GM19239 (cell line): Measurements from ENCODE around the gene PRRC2B.
"Not testable (repeated sequence)": the region's sequence is repeated elsewhere in the genome, so short reads cannot be mapped to it uniquely, and the experiment has no call there.

Experiments
- DNase-seq: peaks from one replicate; pipeline ENCODE4 v3.0.0; 2011; ENCODE audit warnings: low spot score; ENCODE audit not compliant: insufficient read length
- FAIRE-seq: peaks from 2 replicates; lab custom pipeline; 2011; peaks lifted over from hg19 to GRCh38; lab: Jason Lieb, UNC

The PRRC2B gene

DNA sequence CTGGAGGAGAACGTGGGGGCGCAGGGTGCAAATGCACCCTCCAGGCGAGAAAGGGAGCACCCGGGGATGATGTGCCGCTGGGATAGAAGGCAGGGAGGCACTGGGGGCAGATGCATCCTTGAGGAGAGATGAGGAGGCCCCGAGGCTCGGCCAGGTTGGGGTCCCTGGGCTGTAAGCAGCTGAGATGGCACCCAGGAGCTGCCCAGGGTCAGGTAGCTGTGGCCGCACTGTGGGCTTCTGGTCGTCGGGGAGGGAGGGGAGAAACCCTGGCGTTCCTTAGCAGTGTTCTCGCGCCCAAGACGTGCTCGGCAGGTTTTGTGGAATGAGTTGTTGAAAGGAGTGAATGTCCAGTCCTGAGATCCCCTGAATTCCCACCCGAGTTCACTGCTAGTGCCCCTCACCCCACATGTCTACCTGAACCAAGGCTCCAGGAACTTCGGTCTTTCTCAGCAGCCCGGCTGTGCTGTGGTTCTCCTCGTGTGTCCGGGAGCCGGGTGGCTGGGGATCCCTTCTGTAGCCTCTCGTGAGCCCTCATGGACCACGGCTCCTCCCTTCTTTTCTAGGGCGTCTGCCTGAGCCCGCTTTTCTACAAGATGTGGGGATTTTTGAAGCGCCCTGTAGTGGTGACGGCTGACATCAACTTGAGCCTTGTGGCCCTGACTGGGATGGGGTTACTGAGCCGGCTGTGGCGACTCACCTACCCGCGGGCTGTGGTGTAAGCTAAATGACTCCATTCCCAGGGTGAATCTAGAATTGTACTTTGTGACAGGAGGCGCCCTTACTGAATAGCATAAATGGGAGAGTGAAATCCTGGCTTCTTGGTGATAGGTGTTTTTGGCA is 110.0 kb downstream of the PRRC2B start:
- DNase-seq (no peak), FAIRE-seq (no peak)

DNA sequence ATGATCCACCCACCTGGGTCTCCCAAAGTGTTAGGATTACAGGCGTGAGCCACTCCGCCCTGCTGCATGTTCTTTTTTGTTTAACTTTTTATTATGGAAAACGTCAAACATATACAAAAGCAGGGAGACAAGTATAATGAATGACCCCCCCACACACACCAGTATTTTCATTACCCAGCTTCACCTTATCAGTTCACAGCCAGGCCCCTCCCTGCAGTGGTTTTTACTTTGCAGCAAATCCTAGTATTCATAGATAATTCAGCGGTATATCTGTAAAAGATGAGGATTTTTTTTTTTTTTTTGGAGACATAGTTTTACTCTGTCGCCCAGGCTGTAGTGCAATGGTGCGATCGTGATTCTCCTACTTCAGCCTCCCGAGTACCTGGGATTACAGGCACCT is 111.1 kb downstream of the PRRC2B start:
- no peak for DNase-seq
- FAIRE-seq = no peak

DNA sequence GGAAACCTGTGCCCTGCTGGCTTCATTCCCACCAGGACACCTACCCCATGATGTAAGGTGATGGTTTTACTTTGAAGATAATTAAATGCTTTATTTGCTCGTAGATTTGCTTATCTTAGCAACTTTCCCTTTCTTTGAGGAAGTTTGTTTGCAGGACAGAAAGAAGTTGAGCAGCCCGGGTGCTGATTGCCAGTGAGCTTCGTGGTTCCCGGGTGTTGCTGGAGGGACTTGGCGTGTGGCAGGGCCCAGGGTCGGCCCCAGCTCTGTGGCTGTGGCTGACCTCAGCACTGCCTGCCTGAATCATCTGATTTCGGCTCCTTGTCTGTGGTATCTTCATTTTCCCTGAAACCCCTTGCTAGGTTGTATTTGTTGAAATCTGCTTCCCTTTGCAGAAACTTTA is 117.5 kb downstream of the PRRC2B start:
- FAIRE-seq = no peak
- DNase-seq = no peak

DNA sequence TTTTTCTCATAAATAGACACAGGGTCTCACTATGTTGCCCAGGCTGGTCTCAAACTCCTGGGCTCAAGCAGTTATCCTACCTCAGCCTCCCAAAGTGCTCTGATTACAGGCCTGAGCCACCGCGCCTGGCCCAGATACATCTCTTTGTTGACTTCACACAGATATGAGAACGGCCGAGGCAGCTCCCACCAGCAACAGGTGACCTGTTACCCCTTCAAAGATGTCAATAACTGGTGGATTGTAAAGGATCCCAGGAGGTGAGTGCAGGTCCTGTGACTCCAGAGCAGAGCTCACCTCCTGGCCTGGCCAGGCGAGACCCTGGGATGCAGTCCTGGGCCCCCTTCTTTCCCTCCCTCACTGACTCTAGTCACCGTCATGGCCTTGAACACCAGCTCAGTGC is 118.0 kb downstream of the PRRC2B start:
- no peak for DNase-seq
- no peak for FAIRE-seq

DNA sequence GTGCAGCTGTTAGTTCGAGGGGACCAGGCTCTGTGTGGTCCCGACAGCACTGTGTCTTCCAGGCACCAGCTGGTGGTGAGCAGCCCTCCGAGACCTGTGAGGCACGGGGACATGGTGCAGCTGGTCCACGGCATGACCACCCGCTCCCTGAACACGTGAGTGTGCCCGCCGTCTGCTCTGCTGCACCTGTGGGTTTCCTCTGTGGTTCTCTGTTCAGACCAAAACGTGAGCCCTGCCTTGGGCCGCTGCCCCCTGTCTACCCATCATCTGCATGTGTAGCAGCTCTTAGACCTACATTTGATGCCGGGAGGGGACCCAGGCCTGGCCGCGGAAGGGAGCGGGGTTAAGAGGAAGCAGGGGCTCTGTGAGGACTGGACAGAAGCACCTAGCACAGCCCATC is 119.3 kb downstream of the PRRC2B start:
- FAIRE-seq (no peak), DNase-seq (no peak)

DNA sequence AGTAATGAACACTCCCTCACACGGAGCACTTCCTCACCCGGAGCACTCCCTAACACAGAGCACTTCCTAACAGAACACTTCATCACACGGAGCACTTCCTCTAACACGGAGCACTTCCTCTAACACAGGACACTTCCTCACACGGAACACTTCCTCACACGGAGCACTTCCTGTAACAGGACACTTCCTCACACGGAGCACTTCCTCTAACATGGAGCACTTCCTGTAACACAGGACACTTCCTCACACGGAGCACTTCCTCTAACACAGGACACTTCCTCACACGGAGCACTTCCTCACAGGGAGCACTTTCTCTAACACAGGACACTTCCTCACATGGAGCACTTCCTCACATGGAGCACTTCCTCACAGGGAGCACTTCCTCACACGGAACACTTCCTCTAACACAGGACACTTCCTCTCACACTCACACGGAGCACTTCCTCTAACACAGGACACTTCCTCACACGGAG is 121.7 kb downstream of the PRRC2B start:
- not testable (repeated sequence) for DNase-seq, FAIRE-seq

DNA sequence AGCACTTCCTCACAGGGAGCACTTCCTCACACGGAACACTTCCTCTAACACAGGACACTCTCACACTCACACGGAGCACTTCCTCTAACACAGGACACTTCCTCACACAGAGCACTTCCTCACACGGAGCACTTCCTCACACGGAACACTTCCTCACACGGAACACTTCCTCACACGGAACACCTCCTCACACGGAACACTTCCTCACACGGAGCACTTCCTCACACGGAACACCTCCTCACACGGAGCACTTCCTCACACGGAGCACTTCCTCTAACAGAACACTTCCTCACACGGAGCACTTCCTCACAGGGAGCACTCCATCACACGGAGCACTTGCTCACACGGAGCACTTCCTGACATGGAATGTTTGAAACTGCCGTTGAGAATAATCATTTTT is 122.2 kb downstream of the PRRC2B start:
- FAIRE-seq (no peak), DNase-seq (no peak)

DNA sequence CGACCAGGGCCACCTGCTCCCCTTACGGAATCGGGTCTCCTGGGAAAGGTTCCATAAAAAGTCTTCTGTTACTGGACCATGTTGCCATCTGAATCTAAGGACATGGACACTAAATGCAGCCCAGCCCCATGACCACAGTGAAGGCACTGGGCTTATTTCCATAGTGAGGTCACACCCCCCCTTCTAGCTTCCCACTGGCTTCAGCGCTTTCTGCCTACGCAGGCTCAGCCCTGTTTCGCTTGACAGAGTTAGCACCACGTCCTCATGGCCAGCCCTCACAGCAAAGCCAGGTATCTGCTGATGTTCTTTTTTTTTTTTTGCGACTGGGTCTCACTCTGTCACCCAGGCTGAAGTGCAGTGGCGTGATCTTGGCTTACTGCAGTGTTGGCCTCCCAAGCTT is 123.0 kb downstream of the PRRC2B start:
- DNase-seq = no peak

DNA sequence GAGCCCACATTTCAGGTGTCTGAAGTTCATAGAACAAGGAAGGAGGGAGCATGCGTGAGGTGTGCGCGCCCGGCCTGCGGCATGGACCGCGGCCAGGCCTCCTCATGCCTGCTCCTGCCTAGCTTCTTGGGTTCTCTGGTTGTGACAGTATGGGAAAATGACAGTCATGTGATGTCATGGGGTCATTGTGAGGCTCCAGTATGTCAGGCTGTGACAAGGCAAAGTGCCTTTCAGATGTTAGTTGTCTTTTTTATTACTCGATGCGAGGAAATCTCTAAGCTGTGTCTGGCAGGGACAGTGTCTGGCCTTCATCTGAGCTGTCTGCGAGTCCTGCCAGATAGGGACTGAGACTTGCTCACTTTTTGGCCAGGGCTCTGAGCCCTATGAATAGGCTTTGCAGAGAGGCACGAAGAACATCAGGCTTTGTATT is 123.9 kb downstream of the PRRC2B start:
- FAIRE-seq (no peak), DNase-seq (no peak)

More for the DNA sequence above, 123.0 kb downstream of the PRRC2B start:
- no peak for FAIRE-seq

DNA sequence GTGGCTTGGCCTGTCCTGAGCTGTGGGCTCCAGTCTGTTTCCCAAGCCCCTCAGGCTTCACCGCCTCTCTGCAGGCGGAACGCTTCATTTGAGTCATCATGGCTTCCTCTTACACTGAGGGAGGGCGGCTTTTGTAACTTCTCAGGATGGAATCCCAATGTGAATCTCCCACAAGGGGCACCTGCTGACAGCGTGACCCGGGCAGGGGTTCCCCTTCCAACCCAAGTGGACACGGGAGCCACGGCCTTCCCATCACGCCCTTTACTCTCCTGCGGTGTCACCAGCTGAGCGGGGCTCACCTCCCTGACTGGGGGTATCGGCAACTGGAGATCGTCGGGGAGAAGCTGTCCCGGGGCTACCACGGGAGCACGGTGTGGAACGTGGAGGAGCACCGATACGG is 124.7 kb downstream of the PRRC2B start:
- DNase-seq (no peak), FAIRE-seq (no peak)

DNA sequence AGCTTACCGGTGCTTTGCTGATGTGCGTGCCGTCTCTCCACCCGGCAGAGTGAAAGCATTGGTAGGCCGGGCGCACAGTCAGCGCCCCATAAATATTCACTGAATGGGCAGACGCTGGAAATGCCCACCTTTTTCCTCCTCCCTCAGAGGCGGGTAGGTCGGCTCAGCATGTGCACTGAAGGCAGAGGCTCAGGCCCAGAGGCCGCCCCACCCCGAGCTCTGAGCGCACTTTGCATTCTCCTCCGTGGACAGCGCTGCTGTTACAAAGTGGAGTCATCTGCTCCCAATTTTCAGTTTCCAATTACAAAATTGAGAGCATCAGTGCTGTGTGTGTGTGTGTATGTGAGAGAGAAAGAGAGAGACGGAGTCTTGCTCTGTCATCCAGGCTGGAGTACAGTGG is 126.6 kb downstream of the PRRC2B start:
- DNase-seq (no peak), FAIRE-seq (no peak)

DNA sequence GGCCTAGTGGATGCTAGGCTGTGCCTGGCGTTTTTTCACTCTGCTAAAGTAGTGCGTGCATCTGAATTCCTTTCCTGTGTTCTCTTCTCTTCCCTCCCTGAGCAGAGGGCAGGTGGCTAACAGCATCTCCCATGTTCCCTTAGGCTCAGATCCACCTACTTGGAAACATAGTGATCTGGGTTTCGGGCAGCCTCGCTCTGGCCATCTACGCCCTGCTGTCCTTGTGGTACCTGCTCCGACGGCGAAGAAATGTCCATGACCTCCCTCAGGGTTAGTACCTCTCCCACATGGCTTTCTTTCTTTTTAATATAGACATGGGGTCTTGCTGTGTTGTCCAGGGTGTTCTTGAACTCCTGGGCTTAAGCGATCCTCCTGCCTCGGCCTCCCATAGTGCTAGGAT is 127.3 kb downstream of the PRRC2B start:
- FAIRE-seq (no peak), DNase-seq (no peak)

DNA sequence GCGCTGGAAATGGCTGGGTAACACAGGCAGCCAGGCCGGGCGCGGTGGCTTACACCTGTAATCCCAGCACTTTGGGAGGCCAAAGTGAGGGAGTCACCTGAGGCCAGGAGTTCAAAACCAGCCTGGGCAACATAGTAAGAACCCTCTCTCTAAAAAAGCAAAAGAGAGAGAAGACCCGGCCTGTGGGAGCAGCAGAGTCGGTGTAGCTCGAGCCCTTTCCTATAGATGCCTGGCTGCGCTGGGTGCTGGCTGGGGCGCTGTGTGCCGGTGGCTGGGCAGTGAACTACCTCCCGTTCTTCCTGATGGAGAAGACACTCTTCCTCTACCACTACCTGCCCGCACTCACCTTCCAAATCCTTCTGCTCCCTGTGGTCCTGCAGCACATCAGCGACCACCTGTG is 127.9 kb downstream of the PRRC2B start:
- DNase-seq (no peak), FAIRE-seq (no peak)

DNA sequence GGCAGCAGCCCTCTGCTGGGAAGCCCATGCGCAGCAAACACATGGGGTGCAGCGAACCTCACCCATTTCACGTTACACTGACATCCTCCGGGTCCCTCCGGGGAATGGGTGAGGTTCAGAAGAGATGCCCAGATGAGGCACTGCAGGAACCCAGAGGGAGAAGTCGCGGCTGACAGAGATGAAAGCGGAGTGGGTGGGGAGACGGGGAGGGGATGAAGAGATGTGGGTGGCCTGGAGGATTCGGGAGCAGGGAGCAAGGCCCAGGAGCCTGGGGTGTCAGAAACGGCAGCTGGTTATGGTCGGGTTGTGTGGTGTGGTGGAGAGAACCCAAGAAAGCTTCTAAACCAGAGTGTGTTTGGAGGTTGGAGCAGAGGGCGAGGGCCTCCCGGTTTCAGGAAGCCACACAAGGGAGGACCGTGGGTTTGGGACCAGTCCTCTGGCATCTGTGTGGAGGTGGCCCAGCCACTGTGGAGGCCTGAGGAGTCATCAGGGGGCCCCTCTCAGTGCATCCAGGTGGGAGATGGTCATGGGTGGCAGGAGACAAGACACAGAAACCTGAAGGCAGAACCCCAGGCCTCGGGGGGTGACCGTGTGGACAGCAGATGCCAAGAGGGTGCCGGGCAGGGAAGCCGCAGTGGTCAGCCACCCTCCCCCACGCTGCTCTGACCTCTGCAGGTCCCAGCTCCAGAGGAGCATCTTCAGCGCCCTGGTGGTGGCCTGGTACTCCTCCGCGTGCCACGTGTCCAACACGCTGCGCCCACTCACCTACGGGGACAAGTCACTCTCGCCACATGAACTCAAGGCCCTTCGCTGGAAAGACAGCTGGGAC is 128.6 kb downstream of the PRRC2B start:
- FAIRE-seq = no peak
- no peak for DNase-seq

DNA sequence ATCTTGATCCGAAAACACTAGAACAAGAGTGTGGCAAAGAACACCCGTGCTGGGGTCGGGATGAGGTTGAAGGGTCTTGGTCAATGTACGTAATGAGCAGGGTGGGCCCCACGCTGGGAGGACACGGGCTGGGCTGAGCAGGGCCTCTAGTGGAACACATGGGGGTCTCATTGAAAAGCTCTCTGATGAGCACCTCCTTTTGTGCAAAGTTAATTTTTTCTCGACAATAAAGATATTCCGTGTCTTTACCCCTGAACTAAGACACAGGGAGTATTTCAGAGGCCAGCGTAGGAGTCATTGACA is 129.2 kb downstream of the PRRC2B start:
- DNase-seq (no peak), FAIRE-seq (no peak)

DNA sequence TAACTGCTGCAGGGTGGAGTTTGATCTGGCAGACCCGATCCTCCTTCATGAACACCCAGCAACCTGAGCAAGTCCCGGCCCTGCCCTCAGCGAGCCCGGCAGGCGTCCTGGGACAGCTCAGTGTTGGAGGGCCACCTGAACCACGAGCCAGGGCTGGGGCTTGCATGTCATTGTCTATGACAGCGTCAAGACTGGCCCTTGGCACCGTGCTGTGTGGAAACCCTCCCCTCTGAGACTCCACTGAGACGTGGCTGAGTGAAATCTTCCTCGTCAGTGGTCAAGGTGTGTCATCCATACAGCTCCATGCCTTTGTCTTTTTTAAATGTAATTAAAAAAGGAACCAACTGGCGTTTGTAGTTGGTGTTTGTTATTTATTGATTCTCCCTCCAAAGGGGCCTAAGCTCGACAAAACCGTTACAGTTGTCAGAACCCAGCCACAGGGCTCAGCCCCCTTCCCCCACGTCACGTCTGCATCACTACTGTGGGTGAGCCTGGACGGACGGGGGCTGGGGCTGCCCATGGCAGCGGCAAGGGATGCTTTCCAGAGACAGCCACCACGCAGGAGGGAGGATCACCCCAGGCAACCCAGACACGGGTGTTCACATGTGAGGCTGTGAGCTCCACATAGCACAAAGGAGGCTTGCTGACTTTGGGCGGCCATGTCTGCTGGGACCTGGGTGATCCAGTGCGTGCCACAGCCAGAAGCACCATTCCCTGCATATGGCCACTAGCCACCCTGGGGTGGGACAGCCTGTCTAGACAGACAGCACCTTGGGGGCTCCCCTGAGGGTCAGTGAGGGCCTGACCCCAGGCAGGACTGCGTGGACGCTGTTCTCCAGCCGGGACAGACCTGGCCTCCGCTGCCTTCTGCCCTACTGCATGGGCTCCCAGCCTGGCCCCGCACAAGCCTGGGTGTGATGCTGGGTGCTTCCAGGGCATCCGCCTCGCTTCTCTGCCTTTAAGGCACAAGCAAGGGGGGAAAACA is 129.9 kb downstream of the PRRC2B start:
- no peak for DNase-seq
- no peak for FAIRE-seq

DNA sequence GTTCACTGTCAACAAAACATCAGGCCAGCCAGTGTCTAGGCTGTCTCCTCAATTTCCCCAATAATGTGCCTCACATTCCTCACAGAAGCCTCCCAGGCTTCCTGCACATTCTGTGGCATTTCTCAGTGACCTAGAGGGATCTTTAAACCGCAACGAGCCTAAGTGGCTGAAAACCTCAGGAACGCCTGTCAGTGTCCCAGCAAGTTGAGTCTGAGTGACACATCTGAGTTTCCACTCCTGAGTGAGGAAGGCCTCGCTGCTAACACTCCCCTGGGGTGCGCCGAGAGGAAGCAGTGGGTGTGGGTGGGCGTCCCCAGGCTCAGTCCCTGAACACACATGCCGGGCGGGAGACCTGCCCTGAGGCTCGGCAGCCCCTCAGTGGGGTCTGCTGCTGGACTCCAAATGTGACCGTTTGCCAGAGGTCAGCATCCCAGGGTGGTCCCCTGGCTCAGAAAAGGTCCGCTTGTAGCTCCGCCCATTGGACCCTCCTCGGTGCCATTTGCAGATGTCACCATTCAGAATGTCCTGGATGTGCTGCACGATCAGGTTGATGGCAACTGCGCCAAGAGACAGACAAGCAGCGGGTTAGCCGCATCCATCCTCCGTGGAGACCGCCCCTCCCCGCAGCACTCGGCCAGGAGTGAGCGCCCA is 130.9 kb downstream of the PRRC2B start:
- DNase-seq (no peak), FAIRE-seq (no peak)

DNA sequence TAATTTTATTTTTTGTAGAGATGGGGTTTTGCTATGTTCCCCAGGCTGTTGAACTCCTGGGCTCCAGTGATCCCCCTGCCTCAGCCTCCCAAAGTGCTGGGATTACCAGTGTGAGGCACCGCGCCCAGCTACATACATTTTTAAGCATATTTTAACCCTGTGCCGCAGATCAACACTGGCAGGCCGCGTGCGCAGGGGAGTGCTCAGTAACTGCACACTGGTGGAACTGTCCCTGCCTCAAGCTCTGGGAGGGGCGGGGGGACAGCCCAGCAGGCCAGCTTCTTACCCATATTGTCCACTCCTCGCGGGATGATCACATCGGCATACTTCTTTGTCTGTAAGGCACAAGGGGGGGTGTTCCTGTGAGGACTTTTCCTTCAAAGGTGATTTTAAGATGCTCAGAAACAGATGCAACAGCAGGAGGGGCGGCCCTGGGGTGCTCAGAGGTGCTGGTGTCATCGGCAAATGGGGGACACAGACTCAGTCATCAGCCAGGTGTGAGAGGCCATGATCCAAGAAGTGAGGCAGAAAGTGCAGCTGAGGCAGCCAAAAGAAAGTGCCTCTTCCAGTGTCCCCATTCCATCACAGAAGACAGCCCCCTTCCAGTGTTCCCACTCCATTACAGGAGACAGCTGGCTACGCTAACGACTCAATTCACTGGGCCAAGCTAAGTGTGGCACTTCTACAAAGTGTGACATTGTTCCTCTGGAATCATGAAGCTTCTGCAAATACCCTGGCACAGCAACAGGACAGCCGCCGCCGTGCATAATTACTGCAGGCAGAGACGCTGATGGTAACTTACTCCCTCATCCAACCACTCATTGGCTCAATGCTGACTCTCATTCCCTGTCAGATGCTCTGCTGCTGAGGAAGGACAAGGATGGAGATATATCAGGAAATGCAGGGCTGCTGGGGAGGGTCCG is 132.0 kb downstream of the PRRC2B start:
- DNase-seq (no peak), FAIRE-seq (no peak)

DNA sequence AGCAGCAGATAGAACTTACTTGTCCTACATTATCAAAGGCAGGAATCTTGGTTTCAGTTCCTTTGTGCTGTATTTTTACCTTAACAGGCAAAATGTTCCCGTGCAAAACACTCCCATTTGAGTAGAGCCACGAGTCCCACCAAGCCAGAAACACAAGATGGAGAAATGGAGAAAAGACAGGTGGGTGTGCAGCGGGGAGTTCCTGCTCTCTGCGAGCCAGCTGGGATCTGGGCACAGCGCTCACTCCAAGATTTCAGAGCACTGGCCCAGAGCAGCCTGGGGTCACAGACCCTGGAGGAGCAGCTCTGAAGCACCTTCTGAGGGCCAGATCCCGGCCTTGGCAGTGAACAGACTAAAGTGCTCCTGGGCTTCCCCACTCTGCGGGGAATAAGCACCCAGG is 134.3 kb downstream of the PRRC2B start:
- FAIRE-seq = no peak
- DNase-seq = no peak
